Activated naive CD8-positive, alpha-beta T cell treated with anti-CD3 and anti-CD28 coated beads, Interleukin-2, amount 50 U/mL, for 16 hours (primary cell): ENCODE data around the gene QSOX2.

Experiments used
- DNase-seq: peaks from one replicate; pipeline ENCODE4 v3.0.0-alpha.2; 2020; ENCODE audit warnings: low read depth, low spot score

The QSOX2 gene

GRCh38 chr9:136252281-136252680, 6.7 kb upstream of the QSOX2 start:
- no peak for DNase-seq

GRCh38 chr9:136251264-136252115, 5.9 kb upstream of the QSOX2 start:
- DNase-seq, result no peak

GRCh38 chr9:136250676-136251075, 5.1 kb upstream of the QSOX2 start:
- no peak for DNase-seq

- no peak for DNase-seq
Measured at GRCh38 chr9:136249877-136250559, 4.4 kb upstream of the QSOX2 start.

GRCh38 chr9:136248951-136249876, 3.6 kb upstream of the QSOX2 start:
- DNase-seq, result no peak

GRCh38 chr9:136247947-136248637, 2.5 kb upstream of the QSOX2 start:
- DNase-seq, result no peak

GRCh38 chr9:136247551-136247916, 1.9 kb upstream of the QSOX2 start:
- no peak for DNase-seq

- no peak for DNase-seq
Measured at GRCh38 chr9:136246849-136247550, 1.4 kb upstream of the QSOX2 start.

GRCh38 chr9:136244969-136245218, 718 bp downstream of the QSOX2 start:
- no peak for DNase-seq

- DNase-seq, result peak; percentile 39
Measured at GRCh38 chr9:136244122-136244968, 1.3 kb downstream of the QSOX2 start.

- DNase-seq, result no peak
Measured at GRCh38 chr9:136243631-136244030, 2.0 kb downstream of the QSOX2 start.

GRCh38 chr9:136242918-136243525, 2.6 kb downstream of the QSOX2 start:
- DNase-seq, result no peak

- no peak for DNase-seq
Measured at GRCh38 chr9:136242248-136242647, 3.4 kb downstream of the QSOX2 start.

- no peak for DNase-seq
Measured at GRCh38 chr9:136241542-136241941, 4.1 kb downstream of the QSOX2 start.

GRCh38 chr9:136240941-136241340, 4.7 kb downstream of the QSOX2 start:
- DNase-seq, result no peak

- DNase-seq, result no peak
Measured at GRCh38 chr9:136239983-136240330, 5.7 kb downstream of the QSOX2 start.

GRCh38 chr9:136239135-136239982, 6.3 kb downstream of the QSOX2 start:
- no peak for DNase-seq

- DNase-seq, result no peak
Measured at GRCh38 chr9:136238342-136238732, 7.3 kb downstream of the QSOX2 start.
